ENCODE measurements around the gene IFT25.
"Not testable (repeated sequence)": the region's sequence is repeated elsewhere in the genome, so short reads cannot be mapped to it uniquely, and the experiment has no call there.

IFT25 gene

GRCh38 chr1:53889304-53890298, 55.9 kb downstream of the IFT25 start, which contains the start of gene YIPF1:
Gene YIPF1 (minus strand): TSS chr1:53889797. CDS start chr1:53888937, 860 bp downstream.
- DNase-seq (ENCODE audit: low read depth): peak; percentile 27

DNA sequence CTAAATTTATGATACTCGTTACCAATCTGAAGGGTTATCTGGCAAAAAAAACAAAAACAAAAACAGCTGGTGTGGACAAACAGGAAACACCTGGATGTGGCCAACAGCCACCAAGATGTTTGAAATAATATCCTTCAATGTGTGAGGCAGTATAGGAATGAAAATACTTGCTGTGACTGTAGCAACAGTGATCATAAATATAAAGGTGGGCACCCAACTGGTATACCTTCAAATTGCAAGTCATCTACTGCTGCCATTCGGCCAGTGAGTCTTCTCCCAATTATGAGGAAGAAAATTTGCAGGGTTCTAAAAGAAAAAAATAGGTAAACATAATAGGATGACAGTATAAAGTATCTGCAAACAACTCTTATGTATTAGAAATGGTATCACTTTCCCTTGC, 56.8 kb downstream of the IFT25 start:
- DNase-seq (ENCODE audit: low read depth): no peak

GRCh38 chr1:53883600-53883999, 61.9 kb downstream of the IFT25 start:
- not testable (repeated sequence) for DNase-seq (ENCODE audit: low read depth)

DNA sequence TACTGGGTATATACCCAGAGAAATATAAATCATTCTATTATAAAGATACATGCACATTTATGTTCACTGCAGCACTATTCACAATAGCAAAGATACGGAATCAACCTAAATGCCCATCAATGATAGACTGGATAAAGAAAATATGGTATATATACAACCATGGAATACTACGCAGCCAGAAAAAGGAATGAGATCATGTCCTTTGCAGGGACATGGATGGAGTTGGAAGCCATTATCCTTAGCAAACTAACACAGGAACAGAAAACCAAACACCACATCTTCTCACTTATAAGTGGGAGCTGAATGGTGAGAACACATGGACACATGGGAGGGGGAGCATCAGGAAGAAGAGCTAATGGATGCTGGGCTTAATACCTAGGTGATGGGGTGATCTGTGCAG, 63.6 kb downstream of the IFT25 start:
- not testable (repeated sequence) for DNase-seq (ENCODE audit: low read depth)

GRCh38 chr1:53878492-53879105, 66.9 kb downstream of the IFT25 start:
- DNase-seq (ENCODE audit: low read depth): no peak

- not testable (repeated sequence) for DNase-seq (ENCODE audit: low read depth)
Measured at GRCh38 chr1:53875150-53875549, 70.3 kb downstream of the IFT25 start.

GRCh38 chr1:53871773-53872484, 73.6 kb downstream of the IFT25 start:
- DNase-seq (ENCODE audit: low read depth): no peak

All from GM04503 (cell line).